CD14-positive monocyte (primary cell): Measurements from ENCODE around the gene HS3ST4. TPM values are rescaled to one million over a fixed set of nuclear protein-coding genes. Genes with fewer than 3 reads are reported as not detected.

Source experiments
- DNase-seq, 3 donors: peaks; one replicate each; pipeline ENCODE4 v3.0.0-alpha.2; 2011 to 2022
- H2AFZ ChIP-seq: 2 replicates; pipeline ENCODE4 v1.6.0; 2012; ENCODE audit warnings: mild to moderate bottlenecking, low read depth, low read length, inconsistent platforms; ENCODE audit not compliant: insufficient read depth, poor library complexity, severe bottlenecking
- H3K27ac ChIP-seq, 2 donors: 1 replicate in 1 of 2; 2 replicates in 1 of 2; pipeline ENCODE4 v1.5.1; 2012 to 2013; ENCODE audit warnings: low read length in 2 of 2, control low read depth in 1 of 2, inconsistent platforms in 1 of 2, low read depth in 1 of 2, mild to moderate bottlenecking in 1 of 2
- H3K27me3 ChIP-seq, 2 donors: one replicate each; pipeline versions ENCODE4 v1.6.0 to v1.6.1; 2011 to 2013; ENCODE audit warnings: low read length in 2 of 2; ENCODE audit not compliant: control insufficient read depth in 2 of 2, insufficient read depth in 2 of 2
- H3K36me3 ChIP-seq, 2 donors: replicated peaks in 1 of 2; 1 replicate in 1 of 2; 2 replicates in 1 of 2; pipeline versions ENCODE4 v1.5.1 to v1.6.1; 2012 to 2013; ENCODE audit warnings: low read length in 2 of 2, control low read depth in 1 of 2, inconsistent platforms in 1 of 2, mild to moderate bottlenecking in 1 of 2; ENCODE audit not compliant: insufficient read depth in 2 of 2, control insufficient read depth in 1 of 2
- H3K4me1 ChIP-seq, 2 donors: 1 replicate in 1 of 2; 2 replicates in 1 of 2; pipeline versions ENCODE4 v1.5.1 to v1.6.1; 2012 to 2013; ENCODE audit warnings: low read length in 2 of 2, control low read depth in 1 of 2, inconsistent platforms in 1 of 2, mild to moderate bottlenecking in 1 of 2, moderate library complexity in 1 of 2; ENCODE audit not compliant: insufficient read depth in 2 of 2, control insufficient read depth in 1 of 2
- H3K4me2 ChIP-seq: replicated peaks from 2 replicates; pipeline ENCODE3; 2012; ENCODE audit warnings: low read length, moderate library complexity, mild to moderate bottlenecking; ENCODE audit not compliant: poor library complexity, severe bottlenecking; ENCODE audit errors: extremely low read depth
- H3K4me3 ChIP-seq, 3 experiments: fragments of 200-600 bp in 1 of 3; sonication (generic) in 1 of 3; replicated peaks in 1 of 3; 1 replicate in 2 of 3; 2 replicates in 1 of 3; pipeline ENCODE4 v1.5.1; 2011 to 2013; ENCODE audit warnings: low read length in 3 of 3, mild to moderate bottlenecking in 3 of 3, control low read depth in 2 of 3, low read depth in 2 of 3, inconsistent platforms in 1 of 3, moderate library complexity in 1 of 3
- H3K79me2 ChIP-seq: 2 replicates; pipeline ENCODE4 v1.6.0; 2012; ENCODE audit warnings: mild to moderate bottlenecking, control low read depth, inconsistent platforms, low read length, moderate library complexity; ENCODE audit not compliant: insufficient read depth
- H3K9ac ChIP-seq: 2 replicates; pipeline ENCODE4 v1.6.0; 2017; ENCODE audit warnings: low read length, mild to moderate bottlenecking; ENCODE audit not compliant: insufficient read depth, poor library complexity, severe bottlenecking
- H3K9me3 ChIP-seq, 2 donors: replicated peaks in 1 of 2; 1 replicate in 1 of 2; 2 replicates in 1 of 2; pipeline versions ENCODE4 v1.5.1 to v1.6.1; 2012 to 2013; ENCODE audit warnings: low read length in 2 of 2, control low read depth in 1 of 2; ENCODE audit not compliant: control insufficient read depth in 1 of 2, insufficient read depth in 1 of 2
- H4K20me1 ChIP-seq: 2 replicates; pipeline ENCODE4 v1.6.0; 2012; ENCODE audit warnings: mild to moderate bottlenecking, low read length, control low read depth, moderate library complexity; ENCODE audit not compliant: insufficient read depth
- H3K27ac Mint-ChIP-seq, 7 donors: one replicate each; pipeline ENCODE4 v1.8.0; 2020; ENCODE audit warnings: mild to moderate bottlenecking in 7 of 7, mixed read lengths in 7 of 7, moderate library complexity in 6 of 7, inconsistent platforms in 2 of 7
- H3K27me3 Mint-ChIP-seq, 3 donors: one replicate each; pipeline ENCODE4 v1.8.0; 2021 to 2022; ENCODE audit warnings: low read depth in 3 of 3, mild to moderate bottlenecking in 3 of 3, mixed read lengths in 3 of 3, moderate library complexity in 3 of 3, inconsistent platforms in 1 of 3
- H3K36me3 Mint-ChIP-seq, 2 donors: one replicate each; pipeline ENCODE4 v1.8.0; 2020; ENCODE audit warnings: mixed read lengths in 2 of 2, inconsistent platforms in 1 of 2, mild to moderate bottlenecking in 1 of 2
- H3K4me1 Mint-ChIP-seq: one replicate; pipeline ENCODE4 v1.8.0; 2020; ENCODE audit warnings: mild to moderate bottlenecking, mixed read lengths
- H3K4me3 Mint-ChIP-seq, 2 donors: one replicate each; pipeline ENCODE4 v1.8.0; 2020; ENCODE audit warnings: mild to moderate bottlenecking in 2 of 2, mixed read lengths in 2 of 2, moderate library complexity in 1 of 2
- H3K9me3 Mint-ChIP-seq, 7 donors: one replicate each; pipeline ENCODE4 v1.8.0; 2020 to 2022; ENCODE audit warnings: mixed read lengths in 7 of 7, mild to moderate bottlenecking in 6 of 7, moderate library complexity in 6 of 7, inconsistent platforms in 2 of 7
- CTCF ChIP-seq: fragments of 200-600 bp; IDR thresholded peaks from one replicate; pipeline ENCODE4 v1.8.0; 2022; ENCODE audit warnings: antibody characterized with exemption, mild to moderate bottlenecking
- WGBS: methylation state at CpG from one replicate; pipeline ENCODE4 v1.1.5; 2013; ENCODE audit warnings: missing lambda C conversion rate; ENCODE audit not compliant: insufficient coverage; 5-methylcytosine and 5-hydroxymethylcytosine counted together
- intact Hi-C, 2 donors: fragments of 100-400 bp; cut with micrococcal nuclease; formaldehyde crosslinking; loops; one replicate each; pipeline versions ENCODE4 v1.15.0 to v1.15.1; 2023
- polyA plus RNA-seq, 3 donors: library from polyadenylated mRNA; depleted of rRNA in 1 of 3; unstranded in 2 of 3; stranded (reverse) in 1 of 3; fragments of 300-500 nt in 2 of 3; fragments of >200 nt in 1 of 3; fragmentation: Illumina TruSeq in 2 of 3; gene quantifications; 1 replicate in 2 of 3; 2 replicates in 1 of 3; pipeline ENCODE4 v1.2.3, GENCODE V29; 2012 to 2021

Gene HS3ST4
- polyA plus RNA-seq, 3 donors, result not detected

- Mint-ChIP-seq H3K36me3 (no peaks in the 10 kb centered on the region), H3K4me3 (peak overlapping the region in 1 of 2 donors; percentile 41), H3K4me1 (peaks cover 11% of the 10 kb centered on the region), H3K27me3 (peaks cover 3 to 22% (median 16%) of the 10 kb centered on the region in 3 donors), H3K9me3 (peaks cover 0 to 6% (median 0%) of the 10 kb centered on the region in 7 donors), H3K27ac (no peak overlapping the region)
- Histone ChIP-seq H4K20me1 (no peaks in the 10 kb centered on the region), H3K9me3 (no peaks in the 10 kb centered on the region), H3K79me2 (no peaks in the 10 kb centered on the region), H3K9ac (no peak overlapping the region), H2AFZ (no peak overlapping the region), H3K4me3 (no peak overlapping the region), H3K36me3 (no peaks in the 10 kb centered on the region), H3K4me2 (no peak overlapping the region), H3K4me1 (peaks cover 10 to 11% of the 10 kb centered on the region in 2 donors), H3K27ac (no peak overlapping the region), H3K27me3 (peaks cover 0 to 4% of the 10 kb centered on the region in 2 donors)
- no peak for TF ChIP-seq CTCF
- no peak for DNase-seq
- intact Hi-C loops, result no loop called here
- 71% methylated on average over 3 of the region's 3 CpGs for WGBS
Observed at GRCh38 chr16:25730396-25730795, 38.6 kb downstream of the HS3ST4 start.

- no peak overlapping the region for H3K4me3 Mint-ChIP-seq
- H3K27me3 Mint-ChIP-seq, result peaks cover 3 to 16% (median 10%) of the 10 kb centered on the region in 3 donors
Observed at GRCh38 chr16:25734430-25735385, 42.9 kb downstream of the HS3ST4 start.

More at GRCh38 chr16:25734430-25735385, 42.9 kb downstream of the HS3ST4 start:
- Histone ChIP-seq H3K4me3 (no peak overlapping the region), H3K27me3 (no peaks in the 10 kb centered on the region), H3K36me3 (no peaks in the 10 kb centered on the region), H2AFZ (no peak overlapping the region), H3K9ac (no peak overlapping the region), H3K27ac (no peak overlapping the region), H4K20me1 (no peaks in the 10 kb centered on the region), H3K9me3 (no peaks in the 10 kb centered on the region), H3K79me2 (no peaks in the 10 kb centered on the region), H3K4me2 (no peak overlapping the region), H3K4me1 (peaks cover 0 to under 1% of the 10 kb centered on the region in 2 donors)
- no peak for TF ChIP-seq CTCF
- no CpG with 5 or more reads among the region's 2 CpGs for WGBS
- H3K36me3 Mint-ChIP-seq, result no peaks in the 10 kb centered on the region
- H3K27ac Mint-ChIP-seq, result peak overlapping the region in 1 of 7 donors; percentile 25
- peaks cover under 1% of the 10 kb centered on the region for H3K4me1 Mint-ChIP-seq
- H3K9me3 Mint-ChIP-seq, result peaks cover 0 to 5% (median 0%) of the 10 kb centered on the region in 7 donors
- intact Hi-C loops, result no loop called here
- DNase-seq, result no peak
